ENCODE results near the gene ATP6AP1. TPM values are rescaled to one million over a fixed set of nuclear protein-coding genes. Genes with fewer than 3 reads are reported as not detected.

The ATP6AP1 gene
- total RNA-seq, 1 experiment from 2014 or later: 119 TPM

DNA sequence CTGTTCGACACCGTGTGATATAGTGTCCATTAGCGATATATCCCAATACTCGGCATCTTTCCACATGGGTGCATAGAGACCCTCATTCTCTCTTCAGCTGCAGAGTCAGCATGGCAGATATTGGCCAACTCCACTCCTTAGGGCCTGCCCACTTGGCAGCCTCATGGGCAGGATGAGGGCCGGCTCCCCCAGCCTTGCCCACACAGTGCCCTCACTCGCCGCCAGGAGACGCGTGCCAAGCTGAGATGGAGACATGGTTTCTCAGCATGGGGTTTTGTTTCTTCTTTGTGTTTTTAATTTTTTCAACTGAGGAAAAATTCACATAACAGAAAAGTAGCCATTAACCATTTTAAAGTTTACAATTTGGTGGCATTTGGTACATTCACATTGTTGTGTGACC lies 24.3 kb downstream of the ATP6AP1 start:
- Histone ChIP-seq H3K4me2 (no peak overlapping the region), H2AFZ (no peak overlapping the region), H3K9me3 (ENCODE audit: insufficient read depth, low read depth) (no peaks in the 10 kb centered on the region), H3K9me2 (ENCODE audit: insufficient read depth) (no peaks in the 10 kb centered on the region), H3K4me3 (no peak overlapping the region), H3K27me3 (ENCODE audit: insufficient read depth, low read depth) (no peaks in the 10 kb centered on the region), H3K27ac (no peak overlapping the region), H3F3A (ENCODE audit: insufficient read depth, low read depth) (peaks cover 8% of the 10 kb centered on the region; the same call in 1 of the 2 replicates), H3K4me1 (replicated peaks; ENCODE audit: insufficient read depth) (no peaks in the 10 kb centered on the region), H3K36me3 (ENCODE audit: low read depth) (no peaks in the 10 kb centered on the region), H3K79me2 (ENCODE audit: low read depth) (no peaks in the 10 kb centered on the region), H4K20me1 (ENCODE audit: insufficient read depth) (no peaks in the 10 kb centered on the region)
- TF ChIP-seq, protein P1, sequence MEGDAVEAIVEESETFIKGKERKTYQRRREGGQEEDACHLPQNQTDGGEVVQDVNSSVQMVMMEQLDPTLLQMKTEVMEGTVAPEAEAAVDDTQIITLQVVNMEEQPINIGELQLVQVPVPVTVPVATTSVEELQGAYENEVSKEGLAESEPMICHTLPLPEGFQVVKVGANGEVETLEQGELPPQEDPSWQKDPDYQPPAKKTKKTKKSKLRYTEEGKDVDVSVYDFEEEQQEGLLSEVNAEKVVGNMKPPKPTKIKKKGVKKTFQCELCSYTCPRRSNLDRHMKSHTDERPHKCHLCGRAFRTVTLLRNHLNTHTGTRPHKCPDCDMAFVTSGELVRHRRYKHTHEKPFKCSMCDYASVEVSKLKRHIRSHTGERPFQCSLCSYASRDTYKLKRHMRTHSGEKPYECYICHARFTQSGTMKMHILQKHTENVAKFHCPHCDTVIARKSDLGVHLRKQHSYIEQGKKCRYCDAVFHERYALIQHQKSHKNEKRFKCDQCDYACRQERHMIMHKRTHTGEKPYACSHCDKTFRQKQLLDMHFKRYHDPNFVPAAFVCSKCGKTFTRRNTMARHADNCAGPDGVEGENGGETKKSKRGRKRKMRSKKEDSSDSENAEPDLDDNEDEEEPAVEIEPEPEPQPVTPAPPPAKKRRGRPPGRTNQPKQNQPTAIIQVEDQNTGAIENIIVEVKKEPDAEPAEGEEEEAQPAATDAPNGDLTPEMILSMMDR (conservative IDR thresholded peaks at IDR 0.05): no peak
- TF ChIP-seq EZH2 (IDR thresholded peaks at IDR 0.05; ENCODE audit: low read depth): no peak
- intact Hi-C loops (cut with micrococcal nuclease; ENCODE audit: unreplicated experiment): no loop called here
- BruUV-seq (replicated peaks): no TSS peak
- ChIA-PET POLR2A (ENCODE audit: unreplicated experiment) (interaction anchor here (0.6 kb wide), 1 partner anchor 11 kb away, joined by 8 read pairs; no protein-coding TSS in a partner anchor), CTCF (no interaction called here)
- no peak for DNase-seq

DNA sequence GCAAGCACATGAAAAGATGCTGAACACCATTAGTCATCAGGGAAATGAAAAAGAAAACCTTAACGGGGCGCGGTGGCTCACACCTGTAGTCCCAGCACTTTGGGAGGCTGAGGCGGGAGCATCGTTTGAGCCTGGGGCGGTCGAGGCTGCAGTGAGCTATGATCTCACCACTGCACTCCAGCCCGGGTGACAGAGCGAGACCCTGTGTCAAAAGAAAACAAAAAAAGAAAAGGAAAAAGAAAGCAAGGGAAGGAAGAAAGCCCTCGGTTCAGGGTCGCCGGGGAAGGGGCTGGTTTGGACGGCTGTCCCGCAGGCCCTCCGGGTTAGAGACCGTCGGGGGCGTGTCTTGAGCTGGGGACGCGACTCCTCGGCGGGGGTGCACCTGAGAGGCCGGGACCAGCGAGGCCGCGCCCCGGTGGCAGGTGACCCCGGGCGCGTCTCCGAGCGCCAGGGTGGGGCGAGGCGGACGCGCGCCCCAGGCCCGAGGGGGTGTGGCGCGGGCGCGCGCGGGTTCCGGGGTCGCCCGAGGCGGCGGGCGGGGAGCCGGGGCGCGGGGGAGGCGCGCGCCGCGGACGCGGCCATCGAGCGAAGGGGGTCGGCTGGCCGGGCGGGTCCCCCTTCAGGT lies 29.1 kb downstream of the ATP6AP1 start:
- no peaks in the 10 kb centered on the region for H4K20me1 ChIP-seq (ENCODE audit: insufficient read depth)
- TF ChIP-seq, protein P1 (conservative IDR thresholded peaks at IDR 0.05): no peak
- no peak for TF ChIP-seq EZH2 (IDR thresholded peaks at IDR 0.05; ENCODE audit: low read depth)
- H3K9me2 ChIP-seq (ENCODE audit: insufficient read depth): no peaks in the 10 kb centered on the region
- H3K4me3 ChIP-seq: peak overlapping the region; percentile 66; the same call in 1 of the 2 replicates
- H3K4me2 ChIP-seq: peak overlapping the region; percentile 69
- H3F3A ChIP-seq (ENCODE audit: insufficient read depth, low read depth): peaks cover 8% of the 10 kb centered on the region; the same call in 1 of the 2 replicates
- H3K27me3 ChIP-seq (ENCODE audit: insufficient read depth, low read depth): no peaks in the 10 kb centered on the region
- CTCF ChIA-PET: interaction anchor here (1.0 kb wide), 1 partner anchor 84 kb away, joined by 6 read pairs; no protein-coding TSS in a partner anchor
- DNase-seq: peak; percentile 68 to 80
- BruUV-seq (replicated peaks): no TSS peak
- no peaks in the 10 kb centered on the region for H3K9me3 ChIP-seq (ENCODE audit: insufficient read depth, low read depth)
- no peak overlapping the region for H2AFZ ChIP-seq
- POLR2A ChIA-PET (ENCODE audit: unreplicated experiment): interaction anchor here (0.7 to 1.2 kb wide), 3 partner anchors 15 to 27 kb away, joined by 3 to 9 read pairs (median 6); partner anchors contain the start of gene LAGE3
- no peak overlapping the region for H3K27ac ChIP-seq
- peaks cover 6% of the 10 kb centered on the region; the same call in 1 of the 2 replicates for H3K79me2 ChIP-seq (ENCODE audit: low read depth)
- peaks cover 5% of the 10 kb centered on the region for H3K4me1 ChIP-seq (replicated peaks; ENCODE audit: insufficient read depth)
- H3K36me3 ChIP-seq (ENCODE audit: low read depth): no peaks in the 10 kb centered on the region
- intact Hi-C loops (cut with micrococcal nuclease; ENCODE audit: unreplicated experiment): loop anchor here (2.0 to 5.0 kb wide), 3 partner anchors 27 to 60 kb away; partner anchors contain the start of genes DNASE1L1 and RPL10

DNA sequence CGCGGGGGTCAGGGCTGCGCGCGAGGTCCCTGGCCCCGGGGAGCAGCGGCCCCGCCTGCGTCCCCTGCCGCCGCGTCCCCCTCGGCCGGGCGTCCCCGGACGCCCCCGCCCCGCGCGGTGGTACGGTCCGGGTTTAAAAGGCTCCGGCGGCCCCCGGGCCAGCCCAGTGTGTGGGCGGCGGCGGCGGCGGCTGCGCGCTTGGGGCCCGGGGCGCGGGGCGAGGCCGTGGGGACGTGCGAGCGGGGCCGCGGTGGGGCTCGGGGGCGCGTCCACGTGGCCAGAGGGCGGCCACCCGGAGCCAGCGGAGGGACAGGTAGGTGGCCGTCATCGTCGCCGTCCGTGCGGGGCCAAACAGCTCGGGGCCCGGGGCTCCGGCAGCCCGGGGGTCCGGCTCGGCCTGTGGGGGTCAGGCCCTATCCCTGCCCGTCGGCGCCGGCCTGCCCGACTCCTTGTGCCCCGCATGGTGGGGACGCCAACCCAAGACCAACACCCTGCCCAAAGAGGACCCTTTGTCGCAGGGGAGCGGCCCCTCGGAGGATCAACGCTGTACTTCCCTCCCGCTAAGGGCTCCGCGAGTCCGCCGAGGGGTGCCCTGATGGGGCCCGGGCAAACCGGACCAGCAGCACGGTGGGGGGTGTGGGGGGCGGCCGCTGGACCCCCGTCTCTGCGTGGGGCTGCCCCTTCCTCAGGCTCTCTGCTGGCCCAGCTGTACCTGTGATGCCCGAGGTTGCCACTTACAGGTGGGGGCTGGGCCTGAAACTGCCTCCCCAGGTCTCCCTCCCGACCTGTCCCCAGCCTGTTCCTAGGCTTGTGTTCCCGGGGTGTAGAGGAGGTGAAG lies 29.9 kb downstream of the ATP6AP1 start, which contains the start of gene PLXNA3:
PLXNA3 (plus strand) TSS at position 166 of the 838 bp plus-strand sequence. CDS start 1,903 bp downstream, outside the sequence.
- peaks cover 5% of the 10 kb centered on the region for H3K4me1 ChIP-seq (replicated peaks; ENCODE audit: insufficient read depth)
- DNase-seq: peak in 1 of 2 experiments; percentile 76
- H3K9me3 ChIP-seq (ENCODE audit: insufficient read depth, low read depth): no peaks in the 10 kb centered on the region
- intact Hi-C loops (cut with micrococcal nuclease; ENCODE audit: unreplicated experiment): loop anchor here (2.0 to 5.0 kb wide), 3 partner anchors 26 to 61 kb away; partner anchors contain the start of genes DNASE1L1 and RPL10
- no peak within 1 kb of the TSS for H3K27ac ChIP-seq
- peaks cover 8% of the 10 kb centered on the region; the same call in 1 of the 2 replicates for H3F3A ChIP-seq (ENCODE audit: insufficient read depth, low read depth)
- H3K4me3 ChIP-seq: peak within 1 kb of the TSS; percentile 66
- H4K20me1 ChIP-seq (ENCODE audit: insufficient read depth): no peaks in the 10 kb centered on the region
- TF ChIP-seq, protein P1 (conservative IDR thresholded peaks at IDR 0.05): no peak
- TF ChIP-seq EZH2 (IDR thresholded peaks at IDR 0.05; ENCODE audit: low read depth): no peak
- H3K9me2 ChIP-seq (ENCODE audit: insufficient read depth): no peaks in the 10 kb centered on the region
- peak within 1 kb of the TSS; percentile 82 for H3K4me2 ChIP-seq
- ChIA-PET CTCF (interaction anchor here (1.0 kb wide), 1 partner anchor 85 kb away, joined by 6 read pairs; no protein-coding TSS in a partner anchor), POLR2A (ENCODE audit: unreplicated experiment) (interaction anchor here (0.5 to 1.2 kb wide), 5 partner anchors 16 to 1518 kb away, joined by 3 to 6 read pairs (median 4); partner anchors contain the start of gene DNASE1L1)
- H3K36me3 ChIP-seq (ENCODE audit: low read depth): no peaks in the 10 kb centered on the region
- H3K79me2 ChIP-seq (ENCODE audit: low read depth): peaks cover 6% of the 10 kb centered on the region; the same call in 1 of the 2 replicates
- TSS peak; percentile 50 for BruUV-seq (replicated peaks)
- no peaks in the 10 kb centered on the region for H3K27me3 ChIP-seq (ENCODE audit: insufficient read depth, low read depth)
- no peak within 1 kb of the TSS for H2AFZ ChIP-seq
